ENCODE results near the gene LYAR. TPM values are rescaled to one million over a fixed set of nuclear protein-coding genes. Genes with fewer than 3 reads are reported as not detected.

The LYAR gene
- total and polyA plus RNA-seq, 2 of the 4 experiments (the other 2 are of a cell fraction) = 5.4 to 8.2 TPM

- TF ChIP-seq, protein P1, sequence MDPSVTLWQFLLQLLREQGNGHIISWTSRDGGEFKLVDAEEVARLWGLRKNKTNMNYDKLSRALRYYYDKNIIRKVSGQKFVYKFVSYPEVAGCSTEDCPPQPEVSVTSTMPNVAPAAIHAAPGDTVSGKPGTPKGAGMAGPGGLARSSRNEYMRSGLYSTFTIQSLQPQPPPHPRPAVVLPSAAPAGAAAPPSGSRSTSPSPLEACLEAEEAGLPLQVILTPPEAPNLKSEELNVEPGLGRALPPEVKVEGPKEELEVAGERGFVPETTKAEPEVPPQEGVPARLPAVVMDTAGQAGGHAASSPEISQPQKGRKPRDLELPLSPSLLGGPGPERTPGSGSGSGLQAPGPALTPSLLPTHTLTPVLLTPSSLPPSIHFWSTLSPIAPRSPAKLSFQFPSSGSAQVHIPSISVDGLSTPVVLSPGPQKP (IDR thresholded peaks at IDR 0.05; ENCODE audit: borderline replicate concordance, low read depth, low read length) = no peak
- TF ChIP-seq RAD21 (IDR thresholded peaks at IDR 0.05; ENCODE audit: low read length) (no peak), MXI1 (IDR thresholded peaks at IDR 0.05; ENCODE audit: borderline replicate concordance, low read depth, low read length) (no peak), RFX5 (IDR thresholded peaks at IDR 0.05; ENCODE audit: low read depth, low read length) (no peak), BHLHE40 (IDR thresholded peaks at IDR 0.05; ENCODE audit: low read depth, low read length) (no peak)
These were observed 63.1 kb downstream of the LYAR start, which contains the start of gene OTOP1 (continued) for GRCh38 chr4:4226606-4227438.
